Nephron (organoid): ENCODE measurements around the gene TMPRSS9.
A peak's percentile ranks its signal among the peaks of the same experiment; 100 is the strongest.
"Not testable (repeated sequence)": the region's sequence is repeated elsewhere in the genome, so short reads cannot be mapped to it uniquely, and the experiment has no call there.

Experiments
- H3K27ac Mint-ChIP-seq, 3 experiments: 2 replicates each; pipeline ENCODE4 v1.8.0; 2020; ENCODE audit warnings: mixed read lengths in 3 of 3, mild to moderate bottlenecking in 2 of 3, moderate library complexity in 1 of 3
- H3K27me3 Mint-ChIP-seq: 2 replicates; pipeline ENCODE4 v1.8.0; 2021; ENCODE audit warnings: low read depth, mild to moderate bottlenecking, moderate library complexity, mixed read lengths
- H3K36me3 Mint-ChIP-seq: 2 replicates; pipeline ENCODE4 v1.8.0; 2020; ENCODE audit warnings: low read depth, mixed read lengths
- H3K4me1 Mint-ChIP-seq: 2 replicates; pipeline ENCODE4 v1.8.0; 2020; ENCODE audit warnings: mixed read lengths
- H3K4me3 Mint-ChIP-seq, 3 experiments: 2 replicates each; pipeline ENCODE4 v1.8.0; 2020; ENCODE audit warnings: mild to moderate bottlenecking in 3 of 3, mixed read lengths in 3 of 3, moderate library complexity in 2 of 3
- H3K9me3 Mint-ChIP-seq: 2 replicates; pipeline ENCODE4 v1.8.0; 2020; ENCODE audit warnings: mixed read lengths
- CTCF ChIP-seq, 3 experiments: fragments of 200-600 bp; sonication (generic); IDR thresholded peaks; one replicate each; pipeline ENCODE4 v1.5.0; 2021; ENCODE audit warnings: antibody characterized with exemption in 3 of 3; ENCODE audit not compliant: unreplicated experiment in 3 of 3

The TMPRSS9 gene

GRCh38 chr19:2468596-2468995 is 108.5 kb downstream of the TMPRSS9 start:
- Mint-ChIP-seq H3K27ac (no peak overlapping the region), H3K27me3 (peaks cover 6% of the 10 kb centered on the region), H3K4me1 (peaks cover 4% of the 10 kb centered on the region), H3K36me3 (no peaks in the 10 kb centered on the region), H3K9me3 (no peaks in the 10 kb centered on the region), H3K4me3 (no peak overlapping the region)
- TF ChIP-seq CTCF (IDR thresholded peaks at IDR 0.05; ENCODE audit: unreplicated experiment in 3 of 3): no peak

GRCh38 chr19:2469102-2469914 is 109.2 kb downstream of the TMPRSS9 start:
- Mint-ChIP-seq H3K4me1 (peaks cover 4% of the 10 kb centered on the region), H3K36me3 (no peaks in the 10 kb centered on the region)
- no peak for TF ChIP-seq CTCF (IDR thresholded peaks at IDR 0.05; ENCODE audit: unreplicated experiment in 3 of 3)

GRCh38 chr19:2469915-2470200 is 109.8 kb downstream of the TMPRSS9 start:
- H3K4me1 Mint-ChIP-seq, H3K36me3 Mint-ChIP-seq, H3K4me3 Mint-ChIP-seq, H3K27ac Mint-ChIP-seq, H3K9me3 Mint-ChIP-seq, H3K27me3 Mint-ChIP-seq: not testable (repeated sequence)

More at GRCh38 chr19:2469102-2469914, 109.2 kb downstream of the TMPRSS9 start:
- Mint-ChIP-seq H3K27ac (peak overlapping the region in 1 of 3 experiments; percentile 34), H3K9me3 (no peaks in the 10 kb centered on the region), H3K27me3 (peaks cover 6% of the 10 kb centered on the region), H3K4me3 (no peak overlapping the region)

- peak; percentile 98 to 99 (median 99) for TF ChIP-seq CTCF (IDR thresholded peaks at IDR 0.05; ENCODE audit: unreplicated experiment in 3 of 3)
- no peaks in the 10 kb centered on the region for H3K9me3 Mint-ChIP-seq
- peak overlapping the region; percentile 68 to 75 (median 70) for H3K4me3 Mint-ChIP-seq
- H3K36me3 Mint-ChIP-seq: no peaks in the 10 kb centered on the region
- peaks cover 28% of the 10 kb centered on the region for H3K27me3 Mint-ChIP-seq
- H3K27ac Mint-ChIP-seq: no peak overlapping the region
- H3K4me1 Mint-ChIP-seq: peaks cover 22% of the 10 kb centered on the region
Observed at GRCh38 chr19:2474232-2475017, 114.4 kb downstream of the TMPRSS9 start.

GRCh38 chr19:2475018-2475701 is 115.1 kb downstream of the TMPRSS9 start:
- Mint-ChIP-seq H3K27ac (no peak overlapping the region), H3K4me3 (peak overlapping the region; percentile 68 to 80 (median 77)), H3K4me1 (peaks cover 19% of the 10 kb centered on the region), H3K36me3 (no peaks in the 10 kb centered on the region), H3K27me3 (peaks cover 32% of the 10 kb centered on the region), H3K9me3 (no peaks in the 10 kb centered on the region)
- no peak for TF ChIP-seq CTCF (IDR thresholded peaks at IDR 0.05; ENCODE audit: unreplicated experiment in 3 of 3)
